A673 (cell line): ENCODE data around the gene NIT1. TPM values are rescaled to one million over a fixed set of nuclear protein-coding genes. Genes with fewer than 3 reads are reported as not detected.
A peak's percentile ranks its signal among the peaks of the same experiment; 100 is the strongest.

ENCODE experiments used
- BruUV-seq: library from RNA; stranded (reverse); fragments of 400-500 nt; replicated peaks from 2 replicates; lab custom pipeline; 2021; lab: Mats Ljungman, UMichigan
- CTCF ChIA-PET: fragments of 300-600 bp; sonication (Branson Sonifier 250); formaldehyde crosslinking; loops from one replicate; lab custom pipeline; 2022; ENCODE audit warnings: antibody characterized with exemption; lab: Charles Lee
- POLR2A ChIA-PET: fragments of 300-600 bp; sonication (Branson Sonifier 250); formaldehyde crosslinking; loops from one replicate; lab custom pipeline; 2022; ENCODE audit warnings: antibody characterized with exemption; ENCODE audit not compliant: low non-redundant PET; lab: Charles Lee
- DNase-seq: peaks from one replicate; pipeline ENCODE4 v3.0.0-alpha.2; 2015; ENCODE audit warnings: low spot score
- H3K27ac ChIP-seq: fragments of 200-600 bp; sonication (generic); 2 replicates; pipeline ENCODE4 v1.5.1; 2016; ENCODE audit warnings: mixed run types, low read depth, mild to moderate bottlenecking, mixed read lengths, antibody characterized with exemption, low read length; ENCODE audit not compliant: poor library complexity, severe bottlenecking
- H3K27me3 ChIP-seq: fragments of 200-600 bp; sonication (generic); replicated peaks from 2 replicates; pipeline ENCODE4 v1.6.1; 2017; ENCODE audit warnings: mixed run types, low read depth, mild to moderate bottlenecking, mixed read lengths, antibody characterized with exemption, low read length; ENCODE audit not compliant: insufficient read depth, poor library complexity
- H3K36me3 ChIP-seq: fragments of 200-600 bp; sonication (generic); 2 replicates; pipeline ENCODE4 v1.6.1; 2016; ENCODE audit warnings: mixed run types, mild to moderate bottlenecking, mixed read lengths, antibody characterized with exemption, low read length; ENCODE audit not compliant: insufficient read depth, poor library complexity, severe bottlenecking
- H3K4me1 ChIP-seq: fragments of 200-600 bp; sonication (generic); 2 replicates; pipeline ENCODE4 v1.6.1; 2017; ENCODE audit warnings: mixed run types, mild to moderate bottlenecking, mixed read lengths, antibody characterized with exemption, low read length; ENCODE audit not compliant: insufficient read depth, poor library complexity, severe bottlenecking
- H3K4me3 ChIP-seq: fragments of 200-600 bp; sonication (generic); 2 replicates; pipeline ENCODE4 v1.5.1; 2016; ENCODE audit warnings: low read depth, mixed run types, mild to moderate bottlenecking, mixed read lengths, low read length; ENCODE audit not compliant: poor library complexity, severe bottlenecking
- H3K9me3 ChIP-seq: fragments of 200-600 bp; sonication (generic); 2 replicates; pipeline ENCODE4 v1.6.1; 2016; ENCODE audit warnings: mixed run types, low read depth, mild to moderate bottlenecking, mixed read lengths, antibody characterized with exemption, low read length; ENCODE audit not compliant: poor library complexity, severe bottlenecking
- EZH2 ChIP-seq: fragments of 200-600 bp; sonication (generic); IDR thresholded peaks from 2 replicates; pipeline ENCODE4 v1.6.1; 2017; ENCODE audit warnings: borderline replicate concordance, low read depth, mild to moderate bottlenecking, mixed read lengths, antibody characterized with exemption, low read length; ENCODE audit not compliant: poor library complexity, severe bottlenecking
- intact Hi-C: fragments of 100-400 bp; cut with micrococcal nuclease; formaldehyde crosslinking; loops from one replicate; pipeline ENCODE4 v1.10.0; 2022; ENCODE audit not compliant: unreplicated experiment
- total RNA-seq: library from RNA; stranded (reverse); gene quantifications from 2 replicates; pipeline ENCODE4 v1.2.3, GENCODE V29; 2021
- TF ChIP-seq, protein P1 (sequence below): fragments of 300-800, 200-600 bp; sonication (generic); conservative IDR thresholded peaks from 2 replicates; pipeline ENCODE4 v1.5.1; 2017; ENCODE audit warnings: low read depth, mild to moderate bottlenecking, antibody characterized with exemption, low read length, moderate library complexity, mixed read lengths

The NIT1 gene
- total RNA-seq, 1 experiment from 2014 or later: 29.3 TPM

GRCh38 chr1:161099090-161099802 is 18.7 kb upstream of the NIT1 start:
- POLR2A ChIA-PET: no interaction called here
- CTCF ChIA-PET: no interaction called here
- no peak overlapping the region for H3K27ac ChIP-seq
- no peaks in the 10 kb centered on the region for H3K4me1 ChIP-seq
- H3K36me3 ChIP-seq: peaks cover 26% of the 10 kb centered on the region
- TF ChIP-seq EZH2: no peak
- TF ChIP-seq, protein P1, sequence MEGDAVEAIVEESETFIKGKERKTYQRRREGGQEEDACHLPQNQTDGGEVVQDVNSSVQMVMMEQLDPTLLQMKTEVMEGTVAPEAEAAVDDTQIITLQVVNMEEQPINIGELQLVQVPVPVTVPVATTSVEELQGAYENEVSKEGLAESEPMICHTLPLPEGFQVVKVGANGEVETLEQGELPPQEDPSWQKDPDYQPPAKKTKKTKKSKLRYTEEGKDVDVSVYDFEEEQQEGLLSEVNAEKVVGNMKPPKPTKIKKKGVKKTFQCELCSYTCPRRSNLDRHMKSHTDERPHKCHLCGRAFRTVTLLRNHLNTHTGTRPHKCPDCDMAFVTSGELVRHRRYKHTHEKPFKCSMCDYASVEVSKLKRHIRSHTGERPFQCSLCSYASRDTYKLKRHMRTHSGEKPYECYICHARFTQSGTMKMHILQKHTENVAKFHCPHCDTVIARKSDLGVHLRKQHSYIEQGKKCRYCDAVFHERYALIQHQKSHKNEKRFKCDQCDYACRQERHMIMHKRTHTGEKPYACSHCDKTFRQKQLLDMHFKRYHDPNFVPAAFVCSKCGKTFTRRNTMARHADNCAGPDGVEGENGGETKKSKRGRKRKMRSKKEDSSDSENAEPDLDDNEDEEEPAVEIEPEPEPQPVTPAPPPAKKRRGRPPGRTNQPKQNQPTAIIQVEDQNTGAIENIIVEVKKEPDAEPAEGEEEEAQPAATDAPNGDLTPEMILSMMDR: no peak
- peak overlapping the region; percentile 66 for H3K4me3 ChIP-seq
- DNase-seq: no peak
- H3K27me3 ChIP-seq: peaks cover 3% of the 10 kb centered on the region
- intact Hi-C loops: loop anchor here (10.0 kb wide), 1 partner anchor 374 kb away; no protein-coding TSS in a partner anchor
- no peaks in the 10 kb centered on the region for H3K9me3 ChIP-seq
- no TSS peak for BruUV-seq

GRCh38 chr1:161100556-161100955 is 17.3 kb upstream of the NIT1 start:
- no TSS peak for BruUV-seq
- CTCF ChIA-PET: no interaction called here

DNA sequence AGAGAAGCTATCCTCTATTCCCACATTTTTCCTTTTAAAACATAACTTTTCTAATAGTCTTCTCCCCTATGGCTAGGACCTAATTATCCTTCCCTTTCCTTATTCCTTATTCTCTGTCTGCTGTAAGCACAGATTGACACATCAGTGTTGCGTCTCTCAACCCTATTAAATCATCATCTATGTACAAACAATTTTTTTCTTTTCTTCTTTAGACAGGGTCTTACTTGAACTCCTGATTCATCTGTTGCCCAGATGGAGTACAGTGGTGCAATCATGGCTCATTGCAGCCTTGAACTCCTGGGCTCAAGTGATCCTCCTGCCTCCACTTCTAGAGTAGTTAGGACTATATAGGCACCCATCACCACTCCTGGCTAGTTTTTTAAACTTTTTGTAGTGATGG is 11.5 kb upstream of the NIT1 start:
- TF ChIP-seq, protein P1: no peak
- TF ChIP-seq EZH2: no peak
- intact Hi-C loops: no loop called here
- Histone ChIP-seq H3K36me3 (peaks cover 12% of the 10 kb centered on the region), H3K27ac (no peak overlapping the region), H3K9me3 (no peaks in the 10 kb centered on the region), H3K4me1 (no peaks in the 10 kb centered on the region), H3K4me3 (no peak overlapping the region), H3K27me3 (no peaks in the 10 kb centered on the region)
- POLR2A ChIA-PET: no interaction called here
- no TSS peak for BruUV-seq
- no peak for DNase-seq
- CTCF ChIA-PET: no interaction called here

More at GRCh38 chr1:161100556-161100955, 17.3 kb upstream of the NIT1 start:
- H3K36me3 ChIP-seq: peaks cover 26% of the 10 kb centered on the region
- H3K27me3 ChIP-seq: peaks cover 3% of the 10 kb centered on the region
- no peak for DNase-seq
- POLR2A ChIA-PET: no interaction called here
- H3K9me3 ChIP-seq: no peaks in the 10 kb centered on the region
- intact Hi-C loops: no loop called here
- no peak for TF ChIP-seq EZH2
- TF ChIP-seq, protein P1: no peak
- no peaks in the 10 kb centered on the region for H3K4me1 ChIP-seq
- H3K27ac ChIP-seq: no peak overlapping the region
- H3K4me3 ChIP-seq: no peak overlapping the region
